ENCODE data around the gene ARMC7.

DNA sequence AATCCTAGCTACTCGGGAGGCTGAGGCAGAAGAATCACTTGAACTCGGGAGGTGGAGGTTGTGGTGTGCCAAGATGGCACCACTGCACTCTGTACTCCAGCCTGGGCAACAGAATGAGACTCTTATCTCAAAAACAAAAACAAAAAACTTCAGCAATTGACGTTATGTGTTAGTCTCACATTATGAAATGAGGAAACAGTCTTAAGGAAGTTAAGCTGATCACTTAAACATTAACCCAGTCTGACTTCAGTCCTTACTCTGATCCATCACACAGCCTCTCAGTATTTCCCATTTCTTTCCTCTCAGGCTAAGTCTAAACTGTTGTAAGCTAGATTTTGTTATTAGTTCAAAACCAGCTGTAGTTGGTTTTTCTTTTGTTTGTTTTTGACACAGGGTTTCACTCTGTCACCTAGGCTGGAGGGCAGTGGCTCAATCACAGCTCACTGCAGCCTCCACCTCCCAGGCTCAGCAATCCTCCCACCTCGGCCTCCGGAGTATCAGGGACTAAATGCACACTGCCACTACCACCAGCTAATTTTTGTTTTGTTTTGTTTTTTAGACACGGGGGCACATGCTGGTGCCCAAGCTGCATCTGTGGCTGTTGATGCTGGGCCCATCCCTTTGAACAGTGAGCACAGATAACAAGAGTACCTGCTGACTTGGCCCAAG is 38.2 kb downstream of the ARMC7 start:
- no peak for TF ChIP-seq CTCF (IDR thresholded peaks at IDR 0.05; ENCODE audit: low read depth, low read length, poor library complexity, severe bottlenecking)
- no peak for TF ChIP-seq EZH2phosphoT487 (IDR thresholded peaks at IDR 0.05; ENCODE audit: borderline replicate concordance, low read length)
